Fibroblast of skin of left biceps (primary cell): ENCODE data around the gene DPYSL5.
A peak's percentile ranks its signal among the peaks of the same experiment; 100 is the strongest.

ENCODE experiments used
- DNase-seq, 2 experiments: peaks; one replicate each; pipeline ENCODE4 v3.0.0-alpha.2; 2013; ENCODE audit warnings: low read depth in 2 of 2

The DPYSL5 gene

DNA sequence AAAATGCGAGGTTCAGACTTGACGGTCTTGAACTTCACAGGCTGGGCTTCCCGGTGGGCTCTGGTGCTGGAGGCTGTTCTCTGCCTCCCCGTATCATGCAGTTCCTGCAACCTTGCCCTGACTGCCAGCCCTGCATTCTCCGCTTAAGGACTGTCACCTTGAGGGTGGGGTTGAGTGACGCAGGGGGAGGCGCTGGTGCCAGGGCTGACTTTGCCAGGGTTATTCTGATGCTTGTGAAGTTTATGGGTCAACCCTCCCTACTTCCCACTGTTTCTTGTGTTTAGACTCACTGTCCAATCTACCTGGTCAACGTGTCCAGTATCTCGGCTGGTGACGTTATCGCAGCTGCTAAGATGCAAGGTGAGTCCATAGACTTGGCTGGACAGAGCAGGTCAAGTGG is 85.0 kb downstream of the DPYSL5 start:
- DNase-seq: no peak

- no peak for DNase-seq
These were observed 85.8 kb downstream of the DPYSL5 start for GRCh38 chr2:26933431-26934334.

- no peak for DNase-seq
These were observed 86.4 kb downstream of the DPYSL5 start for GRCh38 chr2:26934335-26934724.

DNA sequence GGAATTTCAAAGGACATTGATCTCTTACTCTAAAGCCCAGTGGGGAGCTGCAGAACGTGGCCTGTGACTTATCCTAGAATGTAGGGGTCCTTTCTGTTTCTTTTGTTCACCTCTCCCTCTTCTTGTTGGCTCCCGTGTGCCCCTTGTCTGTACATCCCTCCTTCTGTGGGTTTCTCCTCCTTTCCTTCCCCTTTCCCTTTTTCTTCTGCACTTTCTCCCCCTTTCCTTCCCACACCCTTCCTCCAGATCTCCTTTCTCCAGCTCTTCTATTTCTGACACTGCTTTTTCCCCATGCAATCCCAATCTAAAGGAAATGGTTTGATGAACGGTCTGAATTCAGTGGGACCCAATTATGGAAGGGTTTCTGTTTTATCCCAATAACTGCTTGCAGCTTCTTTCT is 87.1 kb downstream of the DPYSL5 start:
- DNase-seq: no peak

DNA sequence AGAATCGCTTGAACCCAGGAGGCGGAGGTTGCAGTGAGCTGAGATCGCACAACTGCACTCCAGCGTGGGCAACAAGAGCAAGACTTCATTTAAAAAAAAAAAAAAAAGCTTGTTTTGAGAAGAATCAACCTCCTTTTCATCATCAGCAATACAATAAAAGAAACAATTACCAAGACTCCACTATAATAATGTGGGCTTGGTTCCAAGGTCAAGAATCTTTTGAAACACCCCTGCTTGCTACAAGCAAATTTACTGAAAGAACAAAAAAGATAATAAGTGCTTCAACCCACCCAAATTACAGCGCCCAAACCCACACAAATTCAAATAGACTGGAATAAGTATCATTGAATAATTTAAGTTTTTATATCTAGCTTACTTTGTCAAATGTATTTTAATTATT is 88.9 kb downstream of the DPYSL5 start:
- no peak for DNase-seq

- no peak for DNase-seq
These were observed 90.6 kb downstream of the DPYSL5 start for GRCh38 chr2:26938399-26939118.

DNA sequence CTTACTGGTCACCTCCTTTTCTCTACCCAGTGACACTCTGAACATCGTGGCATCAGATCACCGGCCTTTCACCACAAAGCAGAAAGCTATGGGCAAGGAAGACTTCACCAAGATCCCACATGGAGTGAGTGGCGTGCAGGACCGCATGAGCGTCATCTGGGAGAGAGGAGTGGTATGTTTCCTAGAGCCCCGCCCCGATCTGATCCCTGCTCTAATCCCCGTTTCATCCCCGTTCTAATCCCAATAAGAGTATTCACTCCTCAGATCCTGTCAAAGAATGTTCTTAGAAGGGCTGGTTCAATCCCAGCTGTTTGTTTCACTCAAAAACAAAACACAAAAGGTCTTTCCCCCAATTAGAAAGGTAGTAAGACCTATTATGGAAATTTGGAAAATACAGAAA is 92.1 kb downstream of the DPYSL5 start:
- DNase-seq: no peak

- DNase-seq: no peak
These were observed 93.6 kb downstream of the DPYSL5 start for GRCh38 chr2:26941486-26941885.

DNA sequence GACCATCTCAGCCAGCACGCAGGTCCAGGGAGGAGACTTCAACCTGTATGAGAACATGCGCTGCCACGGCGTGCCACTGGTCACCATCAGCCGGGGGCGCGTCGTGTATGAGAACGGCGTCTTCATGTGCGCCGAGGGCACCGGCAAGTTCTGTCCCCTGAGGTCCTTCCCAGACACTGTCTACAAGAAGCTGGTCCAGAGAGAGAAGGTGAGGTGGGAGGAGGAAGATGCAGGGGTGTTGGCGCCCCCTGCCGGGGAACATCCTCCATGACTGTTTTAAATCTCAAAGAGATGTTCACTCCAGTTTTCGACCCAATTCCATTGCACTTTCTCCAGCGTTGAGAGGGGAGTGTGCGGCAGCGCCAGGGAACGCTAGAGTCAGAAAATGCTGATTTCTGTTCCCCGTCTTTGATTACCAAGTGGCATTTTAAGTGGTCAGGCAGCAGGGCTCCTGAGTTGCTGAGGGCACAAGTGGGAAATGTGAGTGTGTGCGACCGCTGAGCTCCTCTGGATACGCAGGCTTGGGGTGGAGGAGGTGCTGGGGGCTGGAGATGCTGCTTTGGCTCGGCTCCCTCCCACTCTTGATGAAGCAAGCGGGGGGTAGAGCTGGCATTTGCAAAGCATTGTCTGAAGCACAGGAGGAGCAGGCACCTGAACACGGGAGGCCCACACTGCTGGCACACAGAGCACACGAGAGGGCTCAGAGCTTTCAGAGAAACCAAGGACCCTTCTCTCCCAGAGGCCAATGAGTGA is 94.8 kb downstream of the DPYSL5 start:
- DNase-seq: peak in 1 of 2 experiments; percentile 5

DNA sequence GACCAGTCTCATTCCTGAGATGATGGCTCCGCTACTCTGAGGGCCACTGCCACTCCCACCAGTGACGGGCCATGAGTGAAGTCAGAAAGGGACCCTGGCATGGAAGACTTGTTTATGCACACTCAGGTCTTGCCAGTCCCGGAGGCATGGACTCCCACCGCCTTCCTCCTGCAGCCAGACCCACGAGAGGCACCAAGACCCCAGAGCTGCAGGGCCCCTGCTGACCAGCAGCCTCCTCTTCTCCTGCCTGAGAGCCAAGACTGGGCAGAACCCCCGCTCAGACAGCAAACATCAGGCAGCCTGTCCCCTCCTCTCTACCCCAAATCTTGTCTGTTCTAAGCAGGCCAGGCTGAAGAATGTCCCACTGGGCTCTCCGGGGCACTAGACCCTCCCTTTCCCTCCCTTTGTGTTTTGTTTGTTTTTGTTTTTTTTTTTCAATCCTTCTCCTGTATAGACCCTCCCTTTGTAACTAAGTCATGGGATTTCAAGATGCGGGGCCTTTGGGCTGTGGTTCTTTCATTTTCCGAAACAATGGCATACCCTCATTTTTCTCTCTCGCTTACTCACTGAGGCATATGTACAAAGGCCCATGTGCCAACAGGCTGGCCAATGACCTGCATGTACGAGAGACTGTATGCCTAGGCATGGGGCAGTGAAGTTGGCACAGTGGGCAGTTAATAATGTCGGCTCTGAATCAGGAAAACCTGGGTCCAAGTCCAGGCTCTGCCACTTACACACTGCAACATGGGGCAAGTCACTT is 98.2 kb downstream of the DPYSL5 start:
- no peak for DNase-seq

DNA sequence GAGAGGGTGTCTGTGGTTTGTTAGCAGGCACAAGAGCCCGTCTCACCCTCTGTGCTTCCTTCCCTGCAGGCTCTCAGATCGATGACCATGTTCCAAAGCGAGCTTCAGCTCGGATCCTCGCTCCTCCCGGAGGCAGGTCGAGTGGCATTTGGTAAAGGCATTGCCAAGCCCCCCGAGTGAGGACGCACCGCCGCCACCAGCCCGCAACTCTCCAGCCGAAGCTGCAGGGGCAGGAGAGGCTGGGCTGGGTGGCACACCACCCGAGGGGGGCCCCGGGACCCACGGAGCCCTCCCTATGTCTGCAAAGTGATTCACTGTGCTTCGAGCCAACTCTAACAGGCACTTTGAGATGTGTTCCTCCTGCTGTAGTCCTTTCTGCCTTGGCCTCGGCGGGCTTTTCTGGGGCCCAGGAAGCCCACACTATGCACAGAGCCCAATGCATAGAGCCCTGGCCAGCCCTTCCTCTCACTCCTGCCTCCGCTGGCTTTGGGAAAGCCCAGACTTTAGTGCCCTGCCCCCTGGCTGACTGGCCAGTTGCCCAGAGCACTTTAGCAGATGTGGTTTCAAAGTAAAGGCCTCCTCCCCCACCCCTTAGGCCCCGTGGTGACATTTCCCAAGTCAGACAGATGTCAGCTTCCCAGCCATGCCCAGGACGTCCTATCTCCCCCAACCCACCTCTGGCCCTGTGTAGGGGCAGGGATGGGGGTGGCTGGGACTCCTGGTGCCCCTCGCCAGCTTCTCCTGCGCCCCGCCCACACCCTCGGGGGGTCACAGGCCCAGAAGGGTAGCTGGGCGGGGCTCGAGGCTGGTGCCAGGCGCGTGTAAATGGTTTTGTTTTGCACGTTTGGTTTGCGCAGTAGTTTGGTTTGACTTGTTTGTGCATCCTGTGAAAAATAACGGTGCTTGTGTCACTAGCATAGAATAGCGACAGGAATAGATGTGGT is 99.2 kb downstream of the DPYSL5 start:
- no peak for DNase-seq

- no peak for DNase-seq
These were observed 100.9 kb downstream of the DPYSL5 start for GRCh38 chr2:26948800-26949199.

GRCh38 chr2:26950246-26950645 is 102.3 kb downstream of the DPYSL5 start:
- DNase-seq: no peak

GRCh38 chr2:26951236-26951635 is 103.3 kb downstream of the DPYSL5 start:
- DNase-seq: no peak

DNA sequence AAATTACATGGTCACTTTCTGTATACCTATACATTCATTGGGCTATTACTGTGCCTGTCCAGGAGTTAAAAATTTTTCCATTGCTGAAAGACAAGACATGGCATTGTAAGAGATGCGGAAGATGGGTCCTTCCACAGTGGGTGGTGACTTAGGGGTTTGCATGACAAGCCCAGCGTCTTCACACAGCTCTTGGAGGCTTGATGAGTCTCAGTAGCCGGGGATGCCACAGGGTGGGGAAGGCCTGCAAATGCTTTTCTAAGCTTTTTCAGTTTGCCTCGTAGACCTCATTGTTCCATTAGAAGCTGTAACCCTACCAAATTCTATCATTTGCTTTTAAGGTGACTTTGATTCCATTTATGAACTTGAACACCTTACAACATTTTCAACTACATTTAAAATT is 104.4 kb downstream of the DPYSL5 start:
- no peak for DNase-seq

- no peak for DNase-seq
These were observed 106.2 kb downstream of the DPYSL5 start for GRCh38 chr2:26954135-26954534.

DNA sequence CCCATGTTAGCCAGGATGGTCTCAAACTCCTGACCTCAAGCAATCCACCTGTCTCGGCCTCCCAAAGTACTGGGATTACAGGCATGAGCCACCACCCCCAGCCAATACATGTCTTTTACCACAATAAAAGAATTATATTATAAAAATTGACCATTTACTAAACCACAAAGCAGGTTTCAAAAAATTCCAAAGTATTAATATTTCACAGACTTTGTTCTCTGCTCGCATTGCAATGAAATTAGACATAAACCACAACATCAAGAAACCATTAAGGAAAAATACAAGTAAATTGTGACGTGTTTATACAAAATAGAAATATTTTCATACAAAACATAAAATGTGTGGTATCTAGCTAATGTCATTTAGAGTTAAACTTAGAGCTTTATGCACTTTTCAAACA is 109.1 kb downstream of the DPYSL5 start:
- DNase-seq: no peak

DNA sequence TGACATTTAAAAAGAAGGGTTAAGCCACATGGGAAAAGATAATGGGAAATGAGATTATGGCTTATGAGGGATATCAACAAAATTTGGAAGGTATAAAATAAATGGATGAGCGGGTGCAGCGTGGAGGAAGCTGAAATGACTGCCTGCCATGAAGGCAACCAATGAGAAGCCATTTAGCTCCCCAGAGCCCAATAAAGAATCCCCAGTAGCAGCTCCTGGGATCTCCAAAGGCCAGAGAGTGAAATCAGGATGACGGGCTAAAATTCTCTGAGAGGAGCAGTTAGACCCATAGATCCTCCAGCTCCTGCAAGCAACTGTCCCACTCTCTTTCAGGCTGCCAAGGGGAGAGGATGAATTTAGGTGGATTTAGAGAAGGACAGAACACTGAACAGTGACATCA is 109.6 kb downstream of the DPYSL5 start:
- DNase-seq: no peak

DNA sequence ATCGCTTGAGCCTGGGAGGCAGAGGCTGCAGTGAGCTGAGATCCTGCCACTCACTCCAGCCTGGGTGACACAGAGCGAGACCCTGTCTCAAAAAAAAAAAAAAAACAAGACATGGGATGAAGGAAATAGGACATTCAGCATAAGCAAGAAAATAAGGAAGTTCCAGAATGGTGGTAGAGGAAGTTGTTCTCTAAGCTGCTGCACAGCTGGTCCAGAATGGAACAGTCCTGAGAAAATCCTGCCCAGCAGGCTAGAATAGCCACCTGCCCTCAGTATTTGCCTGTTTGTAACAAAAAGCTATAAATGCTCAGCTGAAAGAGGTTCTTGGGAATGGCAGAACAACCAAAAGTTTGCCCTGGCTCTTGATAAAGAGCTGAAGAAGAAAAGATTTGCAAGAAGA is 111.4 kb downstream of the DPYSL5 start:
- DNase-seq: no peak

- DNase-seq: no peak
These were observed 116.7 kb downstream of the DPYSL5 start for GRCh38 chr2:26964446-26965130.
